ENCODE measurements around the gene MXD4.
A peak's percentile ranks its signal among the peaks of the same experiment; 100 is the strongest.

The MXD4 gene

GRCh38 chr4:2262145-2262943 lies 435 bp upstream of the MXD4 start:
- peak; percentile 98 for DNase-seq (ENCODE audit: low spot score)

- peak; percentile 57 for DNase-seq (ENCODE audit: low spot score)
Observed at GRCh38 chr4:2261110-2261852, 628 bp downstream of the MXD4 start.

- DNase-seq (ENCODE audit: low spot score): no peak
Observed at GRCh38 chr4:2260344-2261109, 1.4 kb downstream of the MXD4 start.

GRCh38 chr4:2259541-2260343 lies 2.2 kb downstream of the MXD4 start:
- DNase-seq (ENCODE audit: low spot score): no peak

GRCh38 chr4:2259036-2259540 lies 2.8 kb downstream of the MXD4 start:
- DNase-seq (ENCODE audit: low spot score): no peak

GRCh38 chr4:2258091-2259035 lies 3.5 kb downstream of the MXD4 start:
- DNase-seq (ENCODE audit: low spot score): no peak

GRCh38 chr4:2257361-2258081 lies 4.4 kb downstream of the MXD4 start:
- DNase-seq (ENCODE audit: low spot score): no peak

GRCh38 chr4:2256781-2257191 lies 5.1 kb downstream of the MXD4 start:
- no peak for DNase-seq (ENCODE audit: low spot score)

- DNase-seq (ENCODE audit: low spot score): no peak
Observed at GRCh38 chr4:2256156-2256731, 5.7 kb downstream of the MXD4 start.

- no peak for DNase-seq (ENCODE audit: low spot score)
Observed at GRCh38 chr4:2255501-2256155, 6.3 kb downstream of the MXD4 start.

- no peak for DNase-seq (ENCODE audit: low spot score)
Observed at GRCh38 chr4:2254665-2255500, 7.0 kb downstream of the MXD4 start.

- DNase-seq (ENCODE audit: low spot score): no peak
Observed at GRCh38 chr4:2253160-2254084, 8.5 kb downstream of the MXD4 start.

GRCh38 chr4:2252530-2253091 lies 9.3 kb downstream of the MXD4 start:
- no peak for DNase-seq (ENCODE audit: low spot score)

GRCh38 chr4:2251795-2252529 lies 9.9 kb downstream of the MXD4 start:
- no peak for DNase-seq (ENCODE audit: low spot score)

- DNase-seq (ENCODE audit: low spot score): no peak
Observed at GRCh38 chr4:2251073-2251794, 10.7 kb downstream of the MXD4 start.
